Smooth muscle cell (in vitro differentiated cells): ENCODE measurements around the gene PYM1. TPM values are rescaled to one million over a fixed set of nuclear protein-coding genes. Genes with fewer than 3 reads are reported as not detected.
A peak's percentile ranks its signal among the peaks of the same experiment; 100 is the strongest.
"Not testable (repeated sequence)": the region's sequence is repeated elsewhere in the genome, so short reads cannot be mapped to it uniquely, and the experiment has no call there.

Experiments used
- DNase-seq: peaks from one replicate; lab custom pipeline; 2025; ENCODE audit not compliant: unreplicated experiment; lab: John Stamatoyannopoulos, UW
- H2AFZ ChIP-seq: fragments of 200-600 bp; sonication (generic); 2 replicates; pipeline ENCODE4 v1.6.0; 2016; ENCODE audit warnings: antibody characterized with exemption, low read depth, mild to moderate bottlenecking
- H3F3A ChIP-seq: fragments of 200-600 bp; sonication (generic); 2 replicates; pipeline ENCODE4 v1.6.0; 2017; ENCODE audit warnings: antibody characterized with exemption, low read depth
- H3K27ac ChIP-seq: fragments of 200-600 bp; sonication (generic); 2 replicates; pipeline ENCODE4 v1.5.1; 2016; ENCODE audit warnings: low read depth, mild to moderate bottlenecking
- H3K27me3 ChIP-seq: fragments of 200-600 bp; sonication (generic); 2 replicates; pipeline ENCODE4 v1.6.1; 2016; ENCODE audit warnings: low read depth, mild to moderate bottlenecking
- H3K36me3 ChIP-seq: fragments of 200-600 bp; sonication (generic); 2 replicates; pipeline ENCODE4 v1.5.1; 2016; ENCODE audit warnings: low read depth
- H3K4me1 ChIP-seq: fragments of 200-600 bp; sonication (generic); 2 replicates; pipeline ENCODE4 v1.5.1; 2016; ENCODE audit warnings: low read depth
- H3K4me2 ChIP-seq: fragments of 200-600 bp; sonication (generic); 2 replicates; pipeline ENCODE4 v1.6.0; 2016; ENCODE audit warnings: mild to moderate bottlenecking
- H3K4me3 ChIP-seq: fragments of 200-600 bp; sonication (generic); 2 replicates; pipeline ENCODE4 v1.5.1; 2016; ENCODE audit warnings: mild to moderate bottlenecking
- H3K79me2 ChIP-seq: fragments of 200-600 bp; sonication (generic); 2 replicates; pipeline ENCODE4 v1.6.0; 2016; ENCODE audit warnings: low read depth, mild to moderate bottlenecking
- H3K9ac ChIP-seq: fragments of 200-600 bp; sonication (generic); 2 replicates; pipeline ENCODE4 v1.6.0; 2016; ENCODE audit warnings: low read depth
- H3K9me3 ChIP-seq: fragments of 200-600 bp; sonication (generic); replicated peaks from 2 replicates; pipeline ENCODE4 v1.5.1; 2016; ENCODE audit warnings: low read depth
- H4K20me1 ChIP-seq: fragments of 200-600 bp; sonication (generic); 2 replicates; pipeline ENCODE4 v1.6.0; 2016; ENCODE audit warnings: low read depth
- WGBS: methylation state at CpG from one replicate; pipeline ENCODE4 v1.1.7; 2016; ENCODE audit warnings: low lambda C conversion rate; 5-methylcytosine and 5-hydroxymethylcytosine counted together
- polyA plus RNA-seq: library from polyadenylated mRNA; unstranded; fragments of >200 nt; fragmentation: Nextera tagmentation; extraction: Ambion mirVana; gene quantifications from 2 replicates; pipeline ENCODE4 v1.2.1, GENCODE V29; 2016
- total RNA-seq: library from RNA; depleted of rRNA; stranded (reverse); fragments of >200 nt; gene quantifications from 2 replicates; pipeline ENCODE4 v1.2.3, GENCODE V29; 2014
- TF ChIP-seq, protein P1 (sequence below): fragments of 200-600 bp; sonication (generic); IDR thresholded peaks from 2 replicates; pipeline ENCODE4 v1.5.1; 2017; ENCODE audit warnings: borderline replicate concordance, mild to moderate bottlenecking, antibody characterized with exemption; ENCODE audit not compliant: insufficient read depth, poor library complexity, severe bottlenecking

PYM1 gene
- total and polyA plus RNA-seq, 2 experiments from 2014 or later = 28.6 to 51.2 TPM

DNA sequence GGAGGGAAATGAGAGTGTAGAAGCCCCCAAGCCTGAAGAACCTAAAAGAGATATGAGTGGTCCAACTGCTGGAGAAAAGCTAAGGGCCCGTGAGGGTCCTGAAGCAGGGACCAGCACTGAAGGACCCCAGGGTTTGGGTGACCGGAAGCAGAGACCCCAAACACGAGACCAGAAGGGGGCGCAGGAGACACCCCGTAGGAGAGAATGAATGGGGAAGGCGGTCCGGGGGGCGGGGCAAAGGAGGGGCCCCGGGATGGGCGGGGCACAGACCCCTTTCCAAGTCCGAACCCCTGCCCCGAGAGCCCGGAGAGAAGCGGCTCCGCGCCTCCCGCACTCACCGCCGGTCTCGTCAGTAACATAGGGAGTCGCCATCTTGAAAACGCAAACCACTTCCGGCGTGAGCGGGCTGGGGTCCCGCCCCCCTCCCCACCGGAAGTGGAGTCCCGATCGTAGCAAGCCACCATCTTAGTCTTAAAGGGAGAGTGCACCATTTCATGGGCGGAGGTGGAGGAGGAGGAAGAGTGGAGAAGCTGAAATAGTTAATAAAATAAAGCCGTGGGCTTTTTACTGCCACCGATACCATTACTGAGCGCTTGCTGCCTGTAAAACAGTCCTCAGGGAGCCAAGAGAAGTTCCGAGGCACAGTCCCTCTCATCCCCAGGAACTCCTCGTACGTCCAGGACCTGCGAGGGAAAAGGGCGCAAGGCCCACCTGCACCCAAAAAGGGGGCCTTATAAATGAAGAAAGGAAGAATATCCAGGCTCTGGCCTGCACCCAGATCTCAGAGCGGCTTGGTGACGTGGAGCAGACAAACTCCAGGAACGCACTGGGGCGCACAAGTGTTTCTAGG, 731 bp downstream of the PYM1 start:
- H3K79me2 ChIP-seq = peaks cover 62% of the 10 kb centered on the region
- H3K4me1 ChIP-seq = peaks cover 24% of the 10 kb centered on the region
- peak; percentile 85 for DNase-seq
- peaks cover 13% of the 10 kb centered on the region for H4K20me1 ChIP-seq
- peak overlapping the region; percentile 82 for H3K4me3 ChIP-seq
- peak overlapping the region; percentile 86 for H3K27ac ChIP-seq
- H3K4me2 ChIP-seq = peak overlapping the region; percentile 90
- peaks cover 17% of the 10 kb centered on the region for H3F3A ChIP-seq
- peak overlapping the region; percentile 87 for H2AFZ ChIP-seq
- H3K9me3 ChIP-seq = no peaks in the 10 kb centered on the region
- WGBS = 2% methylated on average over 42 of the region's 42 CpGs
- H3K27me3 ChIP-seq = no peaks in the 10 kb centered on the region
- peak overlapping the region; percentile 90 for H3K9ac ChIP-seq
- TF ChIP-seq, protein P1, sequence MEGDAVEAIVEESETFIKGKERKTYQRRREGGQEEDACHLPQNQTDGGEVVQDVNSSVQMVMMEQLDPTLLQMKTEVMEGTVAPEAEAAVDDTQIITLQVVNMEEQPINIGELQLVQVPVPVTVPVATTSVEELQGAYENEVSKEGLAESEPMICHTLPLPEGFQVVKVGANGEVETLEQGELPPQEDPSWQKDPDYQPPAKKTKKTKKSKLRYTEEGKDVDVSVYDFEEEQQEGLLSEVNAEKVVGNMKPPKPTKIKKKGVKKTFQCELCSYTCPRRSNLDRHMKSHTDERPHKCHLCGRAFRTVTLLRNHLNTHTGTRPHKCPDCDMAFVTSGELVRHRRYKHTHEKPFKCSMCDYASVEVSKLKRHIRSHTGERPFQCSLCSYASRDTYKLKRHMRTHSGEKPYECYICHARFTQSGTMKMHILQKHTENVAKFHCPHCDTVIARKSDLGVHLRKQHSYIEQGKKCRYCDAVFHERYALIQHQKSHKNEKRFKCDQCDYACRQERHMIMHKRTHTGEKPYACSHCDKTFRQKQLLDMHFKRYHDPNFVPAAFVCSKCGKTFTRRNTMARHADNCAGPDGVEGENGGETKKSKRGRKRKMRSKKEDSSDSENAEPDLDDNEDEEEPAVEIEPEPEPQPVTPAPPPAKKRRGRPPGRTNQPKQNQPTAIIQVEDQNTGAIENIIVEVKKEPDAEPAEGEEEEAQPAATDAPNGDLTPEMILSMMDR = peak; percentile 86
- H3K36me3 ChIP-seq = no peaks in the 10 kb centered on the region

DNA sequence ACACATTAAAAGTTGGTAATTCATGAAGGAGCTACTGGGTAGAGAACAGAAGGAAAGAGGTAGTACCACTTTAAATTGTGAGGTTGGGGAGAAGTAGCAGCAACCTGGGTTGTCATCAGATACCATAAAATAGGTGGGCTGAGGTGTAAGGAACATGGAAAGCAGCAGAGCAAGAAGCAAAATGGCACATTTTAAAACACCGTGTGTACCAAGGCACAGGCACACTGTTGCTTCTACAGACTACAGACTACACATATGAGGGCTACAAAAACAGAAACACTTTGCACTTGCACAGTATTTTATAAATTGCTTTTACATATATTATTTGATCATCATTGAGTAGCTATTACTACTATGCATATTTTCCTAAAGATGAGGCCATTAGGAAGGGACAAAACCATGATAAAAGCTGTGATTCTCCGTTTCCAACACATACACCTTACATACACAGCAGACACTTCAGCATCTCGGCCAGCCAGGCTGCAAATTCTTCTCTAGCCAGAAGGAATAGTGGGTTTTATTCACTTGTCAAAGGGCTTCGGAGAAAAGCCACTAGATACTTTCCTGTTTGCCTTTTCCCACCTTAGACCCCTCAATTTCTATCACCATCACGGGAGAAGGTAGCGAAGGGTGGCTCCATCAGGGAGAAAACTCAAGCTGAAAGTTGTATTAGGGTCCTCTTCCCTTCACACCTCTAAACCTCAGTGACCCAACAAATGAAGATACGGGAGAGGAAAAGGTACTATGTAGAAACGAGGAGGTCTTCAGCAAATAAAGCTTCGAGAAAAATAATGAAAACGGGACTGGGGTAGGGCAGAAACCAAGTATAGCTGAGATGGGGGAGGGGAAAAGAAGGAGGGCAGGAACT, 1.6 kb downstream of the PYM1 start:
- DNase-seq = no peak
- 21% methylated on average over 10 of the region's 10 CpGs for WGBS
- H3K9me3 ChIP-seq = no peaks in the 10 kb centered on the region
- peak overlapping the region; percentile 90 for H3K9ac ChIP-seq
- peak overlapping the region; percentile 86 for H3K27ac ChIP-seq
- TF ChIP-seq, protein P1 = no peak
- H3K4me2 ChIP-seq = peak overlapping the region; percentile 90
- H3K4me1 ChIP-seq = peaks cover 19% of the 10 kb centered on the region
- H3F3A ChIP-seq = peaks cover 12% of the 10 kb centered on the region
- peaks cover 21% of the 10 kb centered on the region for H4K20me1 ChIP-seq
- peak overlapping the region; percentile 87 for H2AFZ ChIP-seq
- H3K27me3 ChIP-seq = no peaks in the 10 kb centered on the region
- H3K4me3 ChIP-seq = peak overlapping the region; percentile 82
- H3K36me3 ChIP-seq = no peaks in the 10 kb centered on the region
- H3K79me2 ChIP-seq = peaks cover 70% of the 10 kb centered on the region

DNA sequence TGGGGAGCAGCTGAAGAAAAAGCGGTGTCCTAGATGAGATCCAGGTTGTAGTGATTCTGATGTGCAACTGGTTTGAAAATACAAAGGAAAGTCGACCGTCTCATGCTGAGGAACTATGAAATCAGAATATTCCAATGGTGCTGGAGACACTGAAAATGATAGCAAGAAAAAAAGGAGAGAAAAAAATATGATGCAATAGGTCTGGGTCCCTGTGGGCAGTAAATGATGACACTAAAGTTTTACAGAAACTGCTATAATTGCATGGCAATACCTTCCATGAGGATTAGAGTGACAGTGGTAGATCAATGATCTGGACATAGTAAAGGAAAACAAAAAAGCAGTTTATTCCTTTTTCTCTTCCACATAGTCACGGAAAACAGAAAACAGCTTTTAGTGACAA, 2.3 kb downstream of the PYM1 start:
- peaks cover 12% of the 10 kb centered on the region for H3K4me1 ChIP-seq
- H3K4me2 ChIP-seq = peak overlapping the region; percentile 90
- no peak for DNase-seq
- H3K36me3 ChIP-seq = no peaks in the 10 kb centered on the region
- peaks cover 10% of the 10 kb centered on the region for H3F3A ChIP-seq
- H3K9ac ChIP-seq = peak overlapping the region; percentile 90
- H3K79me2 ChIP-seq = peaks cover 78% of the 10 kb centered on the region
- no peaks in the 10 kb centered on the region for H3K27me3 ChIP-seq
- H3K27ac ChIP-seq = peak overlapping the region; percentile 86
- H3K9me3 ChIP-seq = no peaks in the 10 kb centered on the region
- no peak overlapping the region for H2AFZ ChIP-seq
- WGBS = 93% methylated on average over 4 of the region's 4 CpGs
- H4K20me1 ChIP-seq = peaks cover 28% of the 10 kb centered on the region
- TF ChIP-seq, protein P1 = no peak
- peak overlapping the region; percentile 82 for H3K4me3 ChIP-seq

DNA sequence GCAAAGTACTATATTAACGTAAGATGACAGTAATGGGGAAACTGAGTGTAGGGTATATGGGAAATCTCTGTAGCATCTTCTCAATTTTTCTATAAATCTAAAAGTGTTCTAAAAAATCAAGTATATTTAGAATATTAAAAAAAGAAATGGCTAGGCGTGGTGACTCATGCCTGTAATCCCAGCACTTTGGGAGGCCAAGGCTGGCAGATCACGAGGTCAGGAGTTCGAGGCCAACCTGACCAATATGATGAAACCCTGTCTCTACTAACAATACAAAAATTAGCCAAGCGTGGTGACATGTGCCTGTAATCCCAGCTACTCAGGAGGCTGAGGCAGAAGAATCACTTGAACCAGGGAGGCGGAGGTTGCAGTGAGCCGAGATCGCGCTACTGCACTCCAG, 4.0 kb downstream of the PYM1 start:
- not testable (repeated sequence) for H3K27ac ChIP-seq, H2AFZ ChIP-seq, H3K4me3 ChIP-seq, H3F3A ChIP-seq, H3K36me3 ChIP-seq, DNase-seq, H3K27me3 ChIP-seq, H3K9ac ChIP-seq, H3K9me3 ChIP-seq, H3K4me2 ChIP-seq
- H3K79me2 ChIP-seq = peaks cover 89% of the 10 kb centered on the region
- H3K4me1 ChIP-seq = peaks cover 11% of the 10 kb centered on the region
- peaks cover 38% of the 10 kb centered on the region for H4K20me1 ChIP-seq
- WGBS = 98% methylated on average over 9 of the region's 9 CpGs
